HG03103 (cell line): ENCODE measurements around the gene RBPJL.
"Not testable (repeated sequence)": the region's sequence is repeated elsewhere in the genome, so short reads cannot be mapped to it uniquely, and the experiment has no call there.

Experiments
- ATAC-seq: cut with Tn5 transposase; IDR thresholded peaks from one replicate; pipeline ENCODE4 v1.9.1; 2021; ENCODE audit warnings: low read depth; ENCODE audit not compliant: unreplicated experiment

Gene RBPJL

GRCh38 chr20:45341579-45341938 lies 34.9 kb downstream of the RBPJL start:
- no peak for ATAC-seq

GRCh38 chr20:45341939-45342854 lies 35.6 kb downstream of the RBPJL start:
- no peak for ATAC-seq

DNA sequence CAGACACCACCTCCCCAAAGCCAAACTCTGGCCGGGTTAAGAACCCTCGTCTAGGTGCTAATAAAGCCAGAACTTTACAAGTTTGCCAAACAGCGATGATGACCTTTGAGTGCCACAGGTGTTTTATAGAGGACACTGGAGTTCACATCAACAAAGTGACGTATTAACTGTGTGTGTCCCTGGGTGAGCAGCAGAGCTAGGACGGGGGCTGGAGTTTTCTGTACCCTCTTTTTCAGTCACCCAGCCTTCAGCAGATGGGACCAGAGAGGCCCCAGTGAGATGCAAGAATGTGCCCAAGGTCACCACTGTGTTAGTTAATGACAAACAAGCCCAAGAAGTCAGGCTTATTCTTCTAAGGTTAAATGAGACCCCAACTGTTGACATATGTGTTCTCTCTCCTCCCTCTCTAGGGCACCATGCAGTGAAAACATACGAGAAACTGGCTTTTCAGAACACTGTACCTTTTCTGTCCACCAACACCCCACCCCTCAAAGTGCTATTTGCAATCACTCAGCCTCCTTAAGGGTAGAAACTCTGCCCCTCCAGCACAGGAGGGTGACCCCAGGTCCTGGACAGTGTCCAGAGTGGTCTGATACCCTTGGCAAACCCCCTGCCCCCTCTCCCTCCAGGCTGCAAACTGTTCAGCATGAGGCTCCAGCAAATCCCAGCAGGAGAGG lies 36.4 kb downstream of the RBPJL start:
- ATAC-seq, result no peak

GRCh38 chr20:45343532-45344167 lies 37.0 kb downstream of the RBPJL start:
- ATAC-seq, result no peak

DNA sequence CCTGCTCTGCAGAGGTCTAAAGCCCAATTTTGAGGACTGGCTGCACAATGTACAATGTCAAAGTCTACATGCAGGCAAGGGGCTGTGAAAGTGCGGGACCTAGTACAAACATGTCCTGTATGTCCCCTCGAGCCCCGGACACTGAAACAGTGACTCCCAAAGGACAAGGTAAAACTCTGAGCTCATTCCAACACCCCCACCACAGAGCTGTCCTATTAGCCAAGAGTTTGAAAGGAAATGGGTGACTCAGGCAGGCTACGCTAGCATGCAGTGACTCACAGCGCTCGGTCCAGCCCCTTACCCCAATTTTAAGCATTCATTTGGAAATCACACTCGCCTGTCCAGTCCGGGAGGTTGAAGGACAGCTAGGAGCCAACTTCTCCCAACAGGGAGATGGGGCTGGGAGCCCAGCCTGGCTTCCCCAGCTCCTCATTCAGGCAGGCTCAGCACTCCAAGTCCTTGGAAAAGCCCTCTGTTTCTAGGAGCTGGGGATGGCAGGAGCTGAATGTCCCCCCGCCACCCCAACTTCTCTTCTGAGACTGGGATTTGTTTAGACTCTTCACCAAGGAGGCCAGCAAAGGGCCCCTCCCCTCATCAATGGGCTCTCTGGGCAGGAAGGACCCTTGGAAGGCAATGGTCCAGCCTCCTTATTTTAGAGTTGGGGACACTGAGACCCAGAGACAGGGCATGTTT lies 37.7 kb downstream of the RBPJL start:
- no peak for ATAC-seq

DNA sequence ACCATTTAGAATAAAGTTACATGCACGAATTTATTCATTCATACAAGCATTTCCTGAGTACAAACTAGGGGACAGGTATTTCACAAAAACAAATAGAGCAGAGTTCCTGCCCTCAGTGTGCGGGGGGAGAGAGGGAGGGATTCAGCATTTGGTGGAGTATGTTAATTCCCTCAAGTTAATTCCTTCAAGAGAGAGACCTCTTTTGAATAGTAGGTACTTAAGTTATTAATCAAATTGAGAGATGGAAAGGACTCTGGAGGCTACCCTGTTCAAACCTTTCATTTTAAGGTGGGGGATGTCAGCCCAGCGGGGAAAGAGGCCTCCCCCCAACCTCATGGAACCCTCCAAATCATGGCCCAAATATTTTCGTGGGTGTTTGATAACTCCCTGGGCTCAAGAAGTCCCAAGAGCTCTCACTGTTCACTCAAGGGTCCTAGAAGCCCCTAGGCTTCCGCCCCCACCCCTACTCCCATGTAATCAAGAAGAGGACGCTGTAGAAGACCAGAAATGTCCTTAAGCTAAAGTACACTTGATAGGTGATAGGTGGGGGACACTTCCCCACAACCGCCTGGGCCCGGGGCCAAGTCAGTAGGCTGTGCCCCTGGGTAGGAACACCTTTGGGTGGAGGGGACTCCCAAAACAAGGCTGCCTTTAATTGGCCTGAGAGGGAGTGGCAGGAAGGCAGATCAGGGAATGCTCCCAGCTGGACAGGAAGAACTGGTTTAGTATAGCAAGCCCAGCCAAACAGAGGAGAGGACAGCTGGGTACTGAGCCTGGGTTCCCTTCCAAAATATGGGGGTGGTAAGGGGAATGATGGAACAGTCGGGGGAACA lies 38.7 kb downstream of the RBPJL start:
- no peak for ATAC-seq

GRCh38 chr20:45346291-45346718 lies 39.7 kb downstream of the RBPJL start:
- no peak for ATAC-seq

GRCh38 chr20:45346851-45347250 lies 40.2 kb downstream of the RBPJL start:
- no peak for ATAC-seq

- no peak for ATAC-seq
Observed at GRCh38 chr20:45347297-45347935, 40.8 kb downstream of the RBPJL start.

GRCh38 chr20:45347936-45348778 lies 41.5 kb downstream of the RBPJL start, which contains the start of gene SDC4:
Gene SDC4 (minus strand): TSS chr20:45348424. CDS start chr20:45348384, 40 bp downstream.
- ATAC-seq, result no peak

- ATAC-seq, result no peak
Observed at GRCh38 chr20:45350217-45350616, 43.6 kb downstream of the RBPJL start.

DNA sequence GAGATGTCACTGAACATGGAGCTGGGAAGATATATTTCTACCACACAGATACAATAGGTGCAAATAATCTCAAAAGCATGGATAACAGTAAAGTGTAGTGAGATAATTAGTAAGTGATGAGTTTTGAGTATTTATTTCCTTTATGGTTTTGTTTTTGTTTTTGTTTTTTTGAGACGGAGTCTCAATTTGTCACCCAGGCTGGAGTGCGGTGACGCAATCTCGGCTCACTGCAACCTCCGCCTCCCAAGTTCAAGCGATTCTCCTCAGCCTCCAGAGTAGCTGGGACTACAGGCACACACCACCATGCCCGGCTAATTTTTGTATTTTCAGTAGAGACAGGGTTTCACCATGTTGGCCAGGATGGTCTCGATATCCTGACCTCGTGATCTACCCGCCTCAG lies 44.2 kb downstream of the RBPJL start:
- not testable (repeated sequence) for ATAC-seq

- ATAC-seq, result no peak
Observed at GRCh38 chr20:45352729-45353128, 46.1 kb downstream of the RBPJL start.

GRCh38 chr20:45353746-45354145 lies 47.1 kb downstream of the RBPJL start:
- ATAC-seq, result no peak

- no peak for ATAC-seq
Observed at GRCh38 chr20:45354423-45355208, 48.0 kb downstream of the RBPJL start.

DNA sequence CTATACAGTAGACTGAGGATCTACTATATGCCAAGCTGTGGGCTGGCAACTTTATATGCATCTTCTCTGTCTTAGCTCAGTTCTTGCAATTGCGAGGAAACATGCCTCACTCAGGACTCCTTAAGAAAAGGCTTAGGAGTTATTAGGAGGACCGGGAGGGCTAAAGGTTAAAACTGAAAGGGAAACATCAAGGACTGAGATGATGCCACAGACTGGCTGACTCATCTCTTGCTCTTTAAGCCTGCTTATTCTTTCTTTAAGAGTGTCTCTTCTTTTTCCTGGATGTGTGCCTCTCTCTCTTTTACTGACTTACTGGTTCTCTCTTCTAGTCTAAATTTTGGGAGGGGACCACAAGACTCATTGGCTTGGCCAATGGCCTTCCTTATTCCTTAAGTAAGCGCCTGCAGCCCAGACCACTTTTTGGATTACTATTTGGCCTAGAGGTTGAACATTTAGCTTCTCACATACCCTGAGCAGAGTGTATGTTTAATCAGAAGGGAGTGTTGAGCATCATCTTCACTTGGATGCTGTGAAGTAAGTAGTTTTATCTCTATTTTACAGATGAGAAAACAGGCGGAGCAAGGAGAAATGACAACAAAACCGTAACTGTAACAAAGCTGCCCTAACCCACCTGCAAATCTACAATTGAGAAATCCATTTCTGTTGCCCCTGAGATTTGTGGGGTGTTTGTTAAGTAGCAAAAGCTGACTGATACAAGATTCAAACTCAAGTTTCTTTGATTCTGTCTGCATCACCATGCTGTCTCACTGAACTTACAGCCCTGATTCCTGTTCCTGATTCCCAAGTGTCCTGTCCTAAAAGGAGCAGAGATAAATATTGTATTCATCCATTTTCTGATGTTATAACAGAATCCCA lies 48.8 kb downstream of the RBPJL start:
- no peak for ATAC-seq
